GM21576 (cell line): ENCODE data around the gene TAF10.

Source experiments
- ATAC-seq: cut with Tn5 transposase; IDR thresholded peaks from one replicate; pipeline ENCODE4 v1.9.1; 2021; ENCODE audit warnings: mild to moderate bottlenecking, moderate library complexity; ENCODE audit not compliant: unreplicated experiment

The TAF10 gene

GRCh38 chr11:6609502-6610015 is 2.5 kb downstream of the TAF10 start:
- ATAC-seq = no peak

- no peak for ATAC-seq
Measured at GRCh38 chr11:6608726-6609501, 3.1 kb downstream of the TAF10 start.

GRCh38 chr11:6608011-6608410 is 4.0 kb downstream of the TAF10 start:
- ATAC-seq = no peak

- no peak for ATAC-seq
Measured at GRCh38 chr11:6607190-6607795, 4.7 kb downstream of the TAF10 start.

GRCh38 chr11:6606471-6607189 is 5.4 kb downstream of the TAF10 start:
- peak; percentile 49 for ATAC-seq

- ATAC-seq = no peak
Measured at GRCh38 chr11:6604790-6605189, 7.2 kb downstream of the TAF10 start.

GRCh38 chr11:6604081-6604626 is 7.9 kb downstream of the TAF10 start:
- ATAC-seq = peak; percentile 51

- ATAC-seq = peak; percentile 64
Measured at GRCh38 chr11:6603287-6604080, 8.5 kb downstream of the TAF10 start, which contains the start of the genes ILK and RRP8. ILK (plus strand) TSS chr11:6603774; CDS start chr11:6604272, 498 bp downstream. RRP8 (minus strand) TSS chr11:6603616; CDS start chr11:6603502, 114 bp downstream.

GRCh38 chr11:6602096-6602940 is 9.7 kb downstream of the TAF10 start:
- no peak for ATAC-seq

- no peak for ATAC-seq
Measured at GRCh38 chr11:6601041-6601461, 11.0 kb downstream of the TAF10 start.

- no peak for ATAC-seq
Measured at GRCh38 chr11:6599881-6600390, 12.1 kb downstream of the TAF10 start.

- ATAC-seq = no peak
Measured at GRCh38 chr11:6599449-6599848, 12.6 kb downstream of the TAF10 start.

- ATAC-seq = no peak
Measured at GRCh38 chr11:6598555-6598954, 13.5 kb downstream of the TAF10 start.

- ATAC-seq = no peak
Measured at GRCh38 chr11:6596239-6596877, 15.7 kb downstream of the TAF10 start.

- no peak for ATAC-seq
Measured at GRCh38 chr11:6594142-6594768, 17.8 kb downstream of the TAF10 start.

- ATAC-seq = no peak
Measured at GRCh38 chr11:6588018-6588417, 24.0 kb downstream of the TAF10 start.

- no peak for ATAC-seq
Measured at GRCh38 chr11:6587360-6587953, 24.6 kb downstream of the TAF10 start.
